ENCODE data around the gene MARCHF3. TPM values are rescaled to one million over a fixed set of nuclear protein-coding genes. Genes with fewer than 3 reads are reported as not detected.

Gene MARCHF3
- total and polyA plus RNA-seq, 2 donors (not counting 3 experiments of a cell fraction or from before 2014, with no cell fraction given) = 31.9 to 35.0 TPM

- no peak overlapping the region for H3K4me3 ChIP-seq (replicated peaks in 1 of 3; ENCODE audit: insufficient read depth in 1 of 3, low read depth in 1 of 3, low read length in 3 of 3)
- intact Hi-C loops (cut with micrococcal nuclease) = no loop called here
- ChIA-PET POLR2A (no interaction called here), CTCF (interaction anchor here (2.0 to 3.3 kb wide), 2 partner anchors 15 to 29 kb away, joined by 5 to 12 read pairs; no protein-coding TSS in a partner anchor)
- no peak overlapping the region for H3K27ac ChIP-seq (ENCODE audit: insufficient read depth, low read depth, low read length)
- no peak overlapping the region for H3K4me2 ChIP-seq (ENCODE audit: insufficient read depth, low read length)
- DNase-seq (ENCODE audit: low read depth, low spot score) (no peak), FAIRE-seq (no peak)
- no peaks in the 10 kb centered on the region for H3K36me3 ChIP-seq (ENCODE audit: control insufficient read depth in 2 of 2, extremely low read depth in 1 of 2, insufficient read depth in 2 of 2, low read length in 2 of 2)
- H3K9me3 ChIP-seq (replicated peaks; ENCODE audit: control insufficient read depth, insufficient read depth, low read length) = no peaks in the 10 kb centered on the region
- H4K20me1 ChIP-seq (replicated peaks; ENCODE audit: control insufficient read depth, extremely low read depth, insufficient read depth, low read length) = no peaks in the 10 kb centered on the region
- H2AFZ ChIP-seq (ENCODE audit: low read depth, low read length) = no peak overlapping the region
- dilution Hi-C loops (cut with MboI; ENCODE audit: extremely low pct_ligation_motif_present, low sequenced_read_pairs) = no loop called here
- BruUV-seq (replicated peaks) = no TSS peak
- TF ChIP-seq FOS (IDR thresholded peaks at IDR 0.05; ENCODE audit: borderline replicate concordance, insufficient read depth, low read length) (no peak), GATA2 (IDR thresholded peaks at IDR 0.05; ENCODE audit: insufficient read depth, insufficient read length, low read depth, low read length) (no peak), POLR2A (IDR thresholded peaks at IDR 0.05; ENCODE audit: low read depth, low read length) (no peak), MYC (IDR thresholded peaks at IDR 0.05; ENCODE audit: low read depth, low read length) (no peak), MAX (IDR thresholded peaks at IDR 0.05; ENCODE audit: insufficient read depth, insufficient read length) (no peak), CTCF (IDR thresholded peaks at IDR 0.05; ENCODE audit: extremely low read depth in 1 of 2, insufficient read depth in 1 of 2, low read depth in 1 of 2, low read length in 2 of 2) (no peak), POLR2AphosphoS5 (IDR thresholded peaks at IDR 0.05; ENCODE audit: insufficient read depth, low read depth, low read length) (no peak), JUN (IDR thresholded peaks at IDR 0.05; ENCODE audit: borderline replicate concordance, insufficient read depth, insufficient read length, low read depth) (no peak), EZH2 (IDR thresholded peaks at IDR 0.05; ENCODE audit: borderline replicate concordance, low read depth, low read length, severe bottlenecking) (no peak)
- H3K27me3 ChIP-seq (ENCODE audit: control insufficient read depth in 2 of 2, insufficient read depth in 2 of 2, low read length in 2 of 2) = no peaks in the 10 kb centered on the region
- H3K9me1 ChIP-seq (replicated peaks; ENCODE audit: control insufficient read depth, extremely low read depth, insufficient read depth, low read length) = peaks cover 2% of the 10 kb centered on the region
- H3K9ac ChIP-seq (replicated peaks; ENCODE audit: extremely low read depth, insufficient read depth, low read length) = no peak overlapping the region
- peaks cover 52% of the 10 kb centered on the region for H3K79me2 ChIP-seq (ENCODE audit: control insufficient read depth, insufficient read depth, low read length)
- peaks cover 11% of the 10 kb centered on the region for H3K4me1 ChIP-seq (ENCODE audit: control insufficient read depth, extremely low read depth, insufficient read depth, low read length)
Measured at GRCh38 chr5:126941403-126941802, 89.0 kb downstream of the MARCHF3 start.

Measured in endothelial cell of umbilical vein (primary cell).